GM12864 (cell line): ENCODE data around the gene DCPS.
"Not testable (repeated sequence)": the region's sequence is repeated elsewhere in the genome, so short reads cannot be mapped to it uniquely, and the experiment has no call there.

ENCODE experiments used
- DNase-seq: peaks from one replicate; pipeline ENCODE4 v3.0.0-alpha.2; 2011; ENCODE audit warnings: low read depth
- H3K4me3 ChIP-seq: 2 replicates; pipeline ENCODE4 v1.5.1; 2011; ENCODE audit warnings: mild to moderate bottlenecking, low read depth, low read length, control low read depth
- CTCF ChIP-seq: IDR thresholded peaks from 2 replicates; pipeline ENCODE4 v1.5.1; 2011; ENCODE audit warnings: low read depth, mild to moderate bottlenecking, moderate library complexity, low read length, control low read depth, inconsistent platforms; ENCODE audit errors: missing control alignments

Gene DCPS

GRCh38 chr11:126383339-126384335, 79.8 kb downstream of the DCPS start:
- H3K4me3 ChIP-seq = no peak overlapping the region
- TF ChIP-seq CTCF = no peak
- no peak for DNase-seq

- TF ChIP-seq CTCF = no peak
These were observed 80.7 kb downstream of the DCPS start for GRCh38 chr11:126384449-126385070.

GRCh38 chr11:126385991-126386728, 82.3 kb downstream of the DCPS start:
- no peak for TF ChIP-seq CTCF
- no peak for DNase-seq
- H3K4me3 ChIP-seq = no peak overlapping the region

More at GRCh38 chr11:126384449-126385070, 80.7 kb downstream of the DCPS start:
- H3K4me3 ChIP-seq = no peak overlapping the region
- no peak for DNase-seq

GRCh38 chr11:126386729-126387071, 82.8 kb downstream of the DCPS start:
- not testable (repeated sequence) for H3K4me3 ChIP-seq, DNase-seq

GRCh38 chr11:126387857-126388256, 84.0 kb downstream of the DCPS start:
- TF ChIP-seq CTCF = no peak
- DNase-seq = no peak
- no peak overlapping the region for H3K4me3 ChIP-seq

- H3K4me3 ChIP-seq = no peak overlapping the region
- no peak for DNase-seq
- TF ChIP-seq CTCF = no peak
These were observed 86.5 kb downstream of the DCPS start for GRCh38 chr11:126390272-126390867.
